HepG2 (cell line): Measurements from ENCODE around the gene CTDNEP1. TPM values are rescaled to one million over a fixed set of nuclear protein-coding genes. Genes with fewer than 3 reads are reported as not detected.

Experiments
- CCAR2 ChIP-seq: fragments of 200-400 bp; formaldehyde crosslinking; optimal IDR thresholded peaks from 2 replicates; pipeline ENCODE3; 2018; ENCODE audit warnings: low read depth, mild to moderate bottlenecking, low read length, moderate library complexity
- DNMT1 ChIP-seq: sonication (generic); formaldehyde crosslinking; IDR thresholded peaks from 2 replicates; pipeline ENCODE4 v1.5.1; 2020; ENCODE audit warnings: mild to moderate bottlenecking, missing genetic modification reagents
- EP300 ChIP-seq, 3 experiments: sonication (generic) in 1 of 3; formaldehyde crosslinking in 1 of 3; IDR thresholded peaks; 2 replicates each; pipeline versions ENCODE4 v1.5.1 to v1.6.1; 2011 to 2020; ENCODE audit warnings: low read depth in 2 of 3, low read length in 2 of 3, borderline replicate concordance in 1 of 3, improper control_type of control experiment in 1 of 3, mild to moderate bottlenecking in 1 of 3, missing genetic modification reagents in 1 of 3, moderate library complexity in 1 of 3
- GTF2F1 ChIP-seq: fragments of 150-350 bp; IDR thresholded peaks from 2 replicates; pipeline ENCODE4 v1.6.1; 2014; ENCODE audit warnings: low read length
- HIC2 ChIP-seq: sonication (generic); formaldehyde crosslinking; IDR thresholded peaks from 2 replicates; pipeline ENCODE4 v1.9.0; 2022; ENCODE audit warnings: low read depth, missing genetic modification reagents
- MAFG ChIP-seq: sonication (generic); formaldehyde crosslinking; IDR thresholded peaks from 2 replicates; pipeline ENCODE4 v1.5.1; 2020; ENCODE audit warnings: mild to moderate bottlenecking, missing genetic modification reagents
- MXD3 ChIP-seq: IDR thresholded peaks from 2 replicates; pipeline ENCODE4 v1.6.1; 2016; ENCODE audit warnings: mild to moderate bottlenecking, missing biosample characterization, missing genetic modification reagents
- NFE2L1 ChIP-seq: sonication (generic); formaldehyde crosslinking; IDR thresholded peaks from 2 replicates; pipeline ENCODE4 v1.4.0; 2020; ENCODE audit warnings: missing genetic modification reagents, mild to moderate bottlenecking, borderline replicate concordance
- NFYB ChIP-seq: sonication (generic); formaldehyde crosslinking; IDR thresholded peaks from 2 replicates; pipeline ENCODE4 v1.4.0; 2020; ENCODE audit warnings: missing genetic modification reagents
- NR0B2 ChIP-seq: sonication (generic); formaldehyde crosslinking; IDR thresholded peaks from 2 replicates; pipeline ENCODE4 v1.4.0; 2020; ENCODE audit warnings: mild to moderate bottlenecking, missing genetic modification reagents
- PAWR ChIP-seq: sonication (generic); formaldehyde crosslinking; IDR thresholded peaks from 2 replicates; pipeline ENCODE4 v1.4.0; 2020; ENCODE audit warnings: missing genetic modification reagents, mild to moderate bottlenecking, borderline replicate concordance
- SOX5 ChIP-seq: IDR thresholded peaks from 2 replicates; pipeline ENCODE4 v1.6.1; 2016; ENCODE audit warnings: borderline replicate concordance
- THAP11 ChIP-seq: IDR thresholded peaks from 2 replicates; pipeline ENCODE4 v1.6.1; 2016; ENCODE audit warnings: missing biosample characterization, missing genetic modification reagents
- ZFP36L2 ChIP-seq: sonication (generic); formaldehyde crosslinking; IDR thresholded peaks from 2 replicates; pipeline ENCODE4 v1.4.0; 2020; ENCODE audit warnings: missing genetic modification reagents
- ZMAT3 ChIP-seq: sonication (generic); formaldehyde crosslinking; conservative IDR thresholded peaks from 2 replicates; pipeline ENCODE4 v1.7.0; 2021; ENCODE audit warnings: missing genetic modification reagents
- ZMYM4 ChIP-seq: sonication (generic); formaldehyde crosslinking; IDR thresholded peaks from 2 replicates; pipeline ENCODE4 v1.8.1; 2023; ENCODE audit warnings: mild to moderate bottlenecking, missing genetic modification reagents
- ZNF17 ChIP-seq: sonication (generic); formaldehyde crosslinking; IDR thresholded peaks from 2 replicates; pipeline ENCODE4 v1.5.0; 2020; ENCODE audit warnings: mild to moderate bottlenecking, missing genetic modification reagents
- ZNF207 ChIP-seq: fragments of 450-650 bp; IDR thresholded peaks from 2 replicates; pipeline ENCODE4 v1.6.1; 2016; ENCODE audit warnings: antibody characterized with exemption, borderline replicate concordance
- ZNF235 ChIP-seq: sonication (generic); formaldehyde crosslinking; IDR thresholded peaks from 2 replicates; pipeline ENCODE4 v1.8.1; 2023; ENCODE audit warnings: mild to moderate bottlenecking, missing genetic modification reagents, borderline replicate concordance
- ZNF280B ChIP-seq: sonication (generic); formaldehyde crosslinking; IDR thresholded peaks from 2 replicates; pipeline ENCODE4 v1.5.0; 2020; ENCODE audit warnings: missing genetic modification reagents, mild to moderate bottlenecking, borderline replicate concordance
- ZNF547 ChIP-seq: sonication (generic); formaldehyde crosslinking; IDR thresholded peaks from 2 replicates; pipeline ENCODE4 v1.5.1; 2020; ENCODE audit warnings: mild to moderate bottlenecking, missing genetic modification reagents
- ZNF549 ChIP-seq: sonication (generic); formaldehyde crosslinking; IDR thresholded peaks from 2 replicates; pipeline ENCODE4 v1.5.0; 2020; ENCODE audit warnings: missing genetic modification reagents
- ZNF713 ChIP-seq: sonication (generic); formaldehyde crosslinking; IDR thresholded peaks from 2 replicates; pipeline ENCODE4 v1.4.0; 2020; ENCODE audit warnings: mild to moderate bottlenecking, missing genetic modification reagents
- ZNF878 ChIP-seq: sonication (generic); formaldehyde crosslinking; IDR thresholded peaks from 2 replicates; pipeline ENCODE4 v1.8.1; 2023; ENCODE audit warnings: mild to moderate bottlenecking, missing genetic modification reagents, moderate library complexity
- ZSCAN12 ChIP-seq: sonication (generic); formaldehyde crosslinking; IDR thresholded peaks from 2 replicates; pipeline ENCODE4 v1.9.0; 2021; ENCODE audit warnings: mild to moderate bottlenecking, missing genetic modification reagents
- ZZZ3 ChIP-seq: sonication (generic); formaldehyde crosslinking; IDR thresholded peaks from 2 replicates; pipeline ENCODE4 v1.4.0; 2020; ENCODE audit warnings: missing genetic modification reagents, mild to moderate bottlenecking, borderline replicate concordance
- polyA plus RNA-seq, 8 experiments: library from polyadenylated mRNA; depleted of rRNA in 3 of 8; stranded (reverse) in 7 of 8; unstranded in 1 of 8; fragments of >200 nt; fragmentation: Illumina TruSeq in 4 of 8; extraction: Trizol in 4 of 8; gene quantifications; 2 replicates each; pipeline versions ENCODE4 v1.2.1 to v1.2.3, GENCODE V29; 2011 to 2016; ENCODE audit warnings: low read depth in 4 of 8, missing spikeins in 1 of 8, mixed read lengths in 1 of 8; ENCODE audit not compliant: insufficient read depth in 1 of 8
- total RNA-seq, 5 experiments: library from RNA; depleted of rRNA; stranded (reverse); fragments of >200 nt; fragmentation: Illumina TruSeq; extraction: Trizol; gene quantifications; 2 replicates each; pipeline ENCODE4 v1.2.3, GENCODE V29; 2016; ENCODE audit warnings: low read depth in 1 of 5

CTDNEP1 gene
- total and polyA plus RNA-seq, 2 of the 13 experiments (the other 11 are each of a cell fraction or from before 2014, with no cell fraction given), result 19.8 to 118 TPM

- TF ChIP-seq EP300 (IDR thresholded peaks at IDR 0.05; ENCODE audit: low read depth in 2 of 2, low read length in 2 of 2) (peak in 1 of 2 experiments; percentile 56; a peak in 2 of 4 replicates), EP300 (CRISPR knock-in tag; IDR thresholded peaks at IDR 0.05; ENCODE audit: borderline replicate concordance) (peak; percentile 74), GTF2F1 (peak; percentile 97), NFYB (CRISPR knock-in tag) (peak; percentile 63), ZNF878 (no peak; the same call in 1 of the 2 replicates), DNMT1 (peak; percentile 77), ZNF235 (CRISPR knock-in tag) (no peak), ZFP36L2 (no peak), ZSCAN12 (no peak), ZNF547 (peak; percentile 66), CCAR2 (no peak), ZNF549 (no peak), ZNF280B (CRISPR knock-in tag) (no peak; the same call in 1 of the 2 replicates), ZNF713 (CRISPR knock-in tag) (peak; percentile 56; the same call in 1 of the 2 replicates), NFE2L1 (CRISPR knock-in tag) (no peak), THAP11 (CRISPR knock-in tag) (peak; percentile 93), PAWR (CRISPR knock-in tag) (no peak), ZZZ3 (peak; percentile 92), ZNF17 (CRISPR knock-in tag) (no peak), NR0B2 (CRISPR knock-in tag) (no peak), ZMAT3 (CRISPR knock-in tag) (no peak; the same call in 1 of the 2 replicates), ZMYM4 (no peak; the same call in none of the 2 replicates), MAFG (CRISPR knock-in tag) (no peak), ZNF207 (peak; percentile 97; the same call in 1 of the 2 replicates), MXD3 (CRISPR knock-in tag) (peak; percentile 42), HIC2 (CRISPR knock-in tag) (no peak), SOX5 (peak; percentile 63; the same call in 1 of the 2 replicates)
These were observed 17.2 kb downstream of the CTDNEP1 start, which contains the start of gene DVL2 (continued) for GRCh38 chr17:7234083-7234951.
